HG03103 (cell line): ENCODE results near the gene NPPA.

ENCODE experiments used
- ATAC-seq: cut with Tn5 transposase; IDR thresholded peaks from one replicate; pipeline ENCODE4 v1.9.1; 2021; ENCODE audit warnings: low read depth; ENCODE audit not compliant: unreplicated experiment

The NPPA gene

GRCh38 chr1:11845641-11846335 is 1.8 kb downstream of the NPPA start:
- no peak for ATAC-seq

- ATAC-seq = peak; percentile 60
These were observed 5.2 kb downstream of the NPPA start for GRCh38 chr1:11842154-11843041.

- ATAC-seq = no peak
These were observed 6.1 kb downstream of the NPPA start for GRCh38 chr1:11841245-11842153.

GRCh38 chr1:11839727-11840705 is 7.6 kb downstream of the NPPA start:
- ATAC-seq = no peak

- ATAC-seq = no peak
These were observed 9.0 kb downstream of the NPPA start for GRCh38 chr1:11838349-11839272.

GRCh38 chr1:11837767-11838348 is 9.7 kb downstream of the NPPA start:
- no peak for ATAC-seq

- no peak for ATAC-seq
These were observed 10.4 kb downstream of the NPPA start for GRCh38 chr1:11836955-11837766.

GRCh38 chr1:11835441-11836225 is 11.9 kb downstream of the NPPA start:
- no peak for ATAC-seq

- no peak for ATAC-seq
These were observed 13.7 kb downstream of the NPPA start for GRCh38 chr1:11833900-11834299.

GRCh38 chr1:11833497-11833896 is 14.1 kb downstream of the NPPA start:
- ATAC-seq = no peak

- ATAC-seq = no peak
These were observed 15.4 kb downstream of the NPPA start for GRCh38 chr1:11831945-11832725.

GRCh38 chr1:11828511-11828910 is 19.1 kb downstream of the NPPA start:
- ATAC-seq = no peak

- no peak for ATAC-seq
These were observed 20.6 kb downstream of the NPPA start for GRCh38 chr1:11826946-11827345.

- no peak for ATAC-seq
These were observed 22.5 kb downstream of the NPPA start for GRCh38 chr1:11825131-11825530.

GRCh38 chr1:11823366-11824137 is 24.0 kb downstream of the NPPA start:
- ATAC-seq = no peak
